ENCODE results near the gene DEFB129.

DNA sequence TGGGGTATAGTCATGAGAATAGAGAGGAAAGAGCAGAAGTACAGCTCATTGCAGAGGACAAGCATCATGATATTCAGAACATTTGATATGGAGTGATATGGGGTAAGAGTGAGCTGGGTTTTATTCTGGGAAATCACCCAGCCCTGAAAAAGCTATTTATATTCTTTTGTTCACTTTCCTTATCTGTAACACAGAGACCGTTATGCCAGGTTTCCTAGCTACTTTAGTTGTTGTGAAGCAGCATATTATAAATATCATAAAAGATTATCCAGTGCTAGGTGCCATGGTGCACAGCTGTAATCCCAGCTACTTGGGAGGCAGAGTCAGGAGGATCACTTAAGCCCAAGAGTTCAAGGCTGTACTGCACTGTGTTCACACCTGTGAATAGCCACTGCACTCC lies 9.8 kb upstream of the DEFB129 start:
- TF ChIP-seq TAF1 (IDR thresholded peaks at IDR 0.05; ENCODE audit: low read depth) = no peak
- TF ChIP-seq CTCF (IDR thresholded peaks at IDR 0.05; ENCODE audit: poor library complexity, severe bottlenecking) = no peak
- TF ChIP-seq RAD21 (conservative IDR thresholded peaks at IDR 0.05) = no peak
- TF ChIP-seq EZH2 (IDR thresholded peaks at IDR 0.05; ENCODE audit: borderline replicate concordance, insufficient read depth, low read length, poor library complexity, severe bottlenecking) = no peak
- no peak for TF ChIP-seq EP300 (conservative IDR thresholded peaks at IDR 0.05; ENCODE audit: poor library complexity, severe bottlenecking)
- no peak for TF ChIP-seq SMC3 (conservative IDR thresholded peaks at IDR 0.05; ENCODE audit: poor library complexity)
